GM21576 (cell line): ENCODE results near the gene SLC16A14.
A peak's percentile ranks its signal among the peaks of the same experiment; 100 is the strongest.

Experiments
- ATAC-seq: cut with Tn5 transposase; IDR thresholded peaks from one replicate; pipeline ENCODE4 v1.9.1; 2021; ENCODE audit warnings: mild to moderate bottlenecking, moderate library complexity; ENCODE audit not compliant: unreplicated experiment

Gene SLC16A14

GRCh38 chr2:230043025-230043424 lies 25.7 kb downstream of the SLC16A14 start:
- ATAC-seq = no peak

- no peak for ATAC-seq
Observed at GRCh38 chr2:230042195-230042594, 26.5 kb downstream of the SLC16A14 start.

- ATAC-seq = no peak
Observed at GRCh38 chr2:230023313-230023712, 45.4 kb downstream of the SLC16A14 start.

GRCh38 chr2:230019742-230020141 lies 49.0 kb downstream of the SLC16A14 start:
- ATAC-seq = no peak

- ATAC-seq = no peak
Observed at GRCh38 chr2:230018153-230018552, 50.6 kb downstream of the SLC16A14 start.

- no peak for ATAC-seq
Observed at GRCh38 chr2:230016844-230017243, 51.9 kb downstream of the SLC16A14 start.

GRCh38 chr2:230012267-230012884 lies 56.3 kb downstream of the SLC16A14 start:
- ATAC-seq = no peak

- no peak for ATAC-seq
Observed at GRCh38 chr2:230011617-230012016, 57.1 kb downstream of the SLC16A14 start.

GRCh38 chr2:230010501-230010900 lies 58.2 kb downstream of the SLC16A14 start:
- no peak for ATAC-seq

GRCh38 chr2:230008708-230009066 lies 60.0 kb downstream of the SLC16A14 start:
- no peak for ATAC-seq

- ATAC-seq = peak; percentile 64
Observed at GRCh38 chr2:230007931-230008707, 60.6 kb downstream of the SLC16A14 start.

GRCh38 chr2:230000118-230000841 lies 68.4 kb downstream of the SLC16A14 start:
- ATAC-seq = peak; percentile 93

- ATAC-seq = no peak
Observed at GRCh38 chr2:229997565-229997964, 71.2 kb downstream of the SLC16A14 start.

GRCh38 chr2:229996320-229996719 lies 72.4 kb downstream of the SLC16A14 start:
- ATAC-seq = no peak

- ATAC-seq = no peak
Observed at GRCh38 chr2:229993236-229993635, 75.5 kb downstream of the SLC16A14 start.
